HepG2 (cell line): Measurements from ENCODE around the gene ERMAP. TPM values are rescaled to one million over a fixed set of nuclear protein-coding genes. Genes with fewer than 3 reads are reported as not detected.

Source experiments
- ATAC-seq: fragments of 200-7000 bp; cut with Tn5 transposase; 3 replicates; pipeline ENCODE4 v1.9.1; 2020; ENCODE audit warnings: mild to moderate bottlenecking, moderate library complexity
- BruUV-seq: library from RNA; stranded (reverse); fragments of 400-500 nt; replicated peaks from 2 replicates; lab custom pipeline; 2021; lab: Mats Ljungman, UMichigan
- CTCF ChIA-PET: fragments of 300-600 bp; formaldehyde crosslinking; extraction: SDS; loops from one replicate; lab custom pipeline; 2021; ENCODE audit warnings: low total read pairs, inconsistent platforms, low intra/inter-chr PET ratio; lab: Yijun Ruan, JAX
- POLR2A ChIA-PET: fragments of 350-600 bp; sonication (Branson Sonifier 250); formaldehyde crosslinking; loops from one replicate; lab custom pipeline; 2020; ENCODE audit warnings: antibody characterized with exemption, inconsistent platforms; lab: Yijun Ruan, JAX
- DNase-seq: peaks from one replicate; pipeline ENCODE4 v3.0.0-alpha.2; 2015; ENCODE audit warnings: low spot score
- FAIRE-seq: peaks from 3 replicates; lab custom pipeline; 2011; peaks lifted over from hg19 to GRCh38; lab: Jason Lieb, UNC
- H2AFZ ChIP-seq: one replicate; pipeline ENCODE4 v1.6.1; 2011; ENCODE audit warnings: low read length, inconsistent platforms
- H3K27ac ChIP-seq: fragments of 300-600 bp; 3 replicates; pipeline ENCODE4 v1.8.0; 2011; ENCODE audit warnings: mixed run types, mild to moderate bottlenecking, mixed read lengths, low read length, inconsistent platforms; ENCODE audit not compliant: insufficient read depth; ENCODE audit errors: extremely low read length
- H3K27me3 ChIP-seq, 2 experiments: fragments of 200-600 bp in 1 of 2; 2 replicates in 1 of 2; 3 replicates in 1 of 2; pipeline versions ENCODE4 v1.6.0 to v1.8.0; 2011; ENCODE audit warnings: low read length in 2 of 2, mild to moderate bottlenecking in 2 of 2, moderate library complexity in 2 of 2, inconsistent platforms in 1 of 2; ENCODE audit not compliant: insufficient read depth in 2 of 2, control insufficient read depth in 1 of 2
- H3K36me3 ChIP-seq, 2 experiments: fragments of 200-600 bp in 1 of 2; replicated peaks in 1 of 2; 2 replicates in 1 of 2; 3 replicates in 1 of 2; pipeline versions ENCODE4 v1.5.1 to v1.8.0; 2011; ENCODE audit warnings: low read length in 2 of 2, inconsistent platforms in 1 of 2; ENCODE audit not compliant: insufficient read depth in 2 of 2, control insufficient read depth in 1 of 2
- H3K4me1 ChIP-seq: 2 replicates; pipeline ENCODE4 v1.5.1; 2012; ENCODE audit warnings: low read length, inconsistent platforms; ENCODE audit not compliant: insufficient read depth
- H3K4me2 ChIP-seq: 2 replicates; pipeline ENCODE4 v1.6.0; 2011; ENCODE audit warnings: low read depth, low read length, inconsistent platforms
- H3K4me3 ChIP-seq, 3 experiments: fragments of 200-600 bp in 1 of 3; sonication (generic), shearing (Covaris generic) in 1 of 3; replicated peaks in 1 of 3; 2 replicates each; pipeline ENCODE4 v1.5.1; 2011 to 2016; ENCODE audit warnings: low read length in 3 of 3, inconsistent platforms in 2 of 3, low read depth in 2 of 3, mild to moderate bottlenecking in 2 of 3, control low read depth in 1 of 3, mixed read lengths in 1 of 3; ENCODE audit not compliant: insufficient read depth in 1 of 3
- H3K79me2 ChIP-seq: one replicate; pipeline ENCODE4 v1.6.1; 2011; ENCODE audit warnings: low read length, inconsistent platforms; ENCODE audit not compliant: insufficient read depth
- H3K9ac ChIP-seq: 2 replicates; pipeline ENCODE4 v1.6.0; 2011; ENCODE audit warnings: mild to moderate bottlenecking, low read depth, low read length, inconsistent platforms; ENCODE audit not compliant: insufficient read depth
- H3K9me3 ChIP-seq: 2 replicates; pipeline ENCODE4 v1.5.1; 2012; ENCODE audit warnings: mild to moderate bottlenecking, low read length
- H4K20me1 ChIP-seq: 2 replicates; pipeline ENCODE4 v1.6.0; 2011; ENCODE audit warnings: inconsistent platforms, mild to moderate bottlenecking, low read length, moderate library complexity; ENCODE audit not compliant: insufficient read depth
- CHD4 ChIP-seq: fragments of 200-600 bp; sonication (generic); IDR thresholded peaks from 2 replicates; pipeline ENCODE4 v1.7.0; 2017; ENCODE audit warnings: mild to moderate bottlenecking, low read length, borderline replicate concordance
- HMG20A ChIP-seq: IDR thresholded peaks from 2 replicates; pipeline ENCODE4 v1.6.1; 2016; ENCODE audit warnings: borderline replicate concordance
- MAFG ChIP-seq: sonication (generic); formaldehyde crosslinking; IDR thresholded peaks from 2 replicates; pipeline ENCODE4 v1.5.1; 2020; ENCODE audit warnings: mild to moderate bottlenecking, missing genetic modification reagents
- NR2C2 ChIP-seq: sonication (generic); formaldehyde crosslinking; IDR thresholded peaks from 2 replicates; pipeline ENCODE4 v1.4.0; 2020; ENCODE audit warnings: missing genetic modification reagents, mild to moderate bottlenecking, moderate library complexity, borderline replicate concordance
- POLR2AphosphoS5 ChIP-seq: IDR thresholded peaks from 2 replicates; pipeline ENCODE4 v1.6.1; 2012; ENCODE audit warnings: low read depth, low read length
- SKI ChIP-seq: fragments of 450-650 bp; IDR thresholded peaks from one replicate; pipeline ENCODE4 v1.6.1; 2018; ENCODE audit warnings: mild to moderate bottlenecking; ENCODE audit not compliant: partially characterized antibody
- SMARCC2 ChIP-seq: fragments of 450-650 bp; IDR thresholded peaks from 2 replicates; pipeline ENCODE4 v1.6.1; 2017; ENCODE audit warnings: antibody characterized with exemption, mild to moderate bottlenecking
- SP2 ChIP-seq: sonication (generic); formaldehyde crosslinking; IDR thresholded peaks from 2 replicates; pipeline ENCODE4 v1.5.1; 2020; ENCODE audit warnings: mild to moderate bottlenecking, missing genetic modification reagents
- STAG1 ChIP-seq: sonication (generic); formaldehyde crosslinking; IDR thresholded peaks from 2 replicates; pipeline ENCODE4 v1.4.0; 2020; ENCODE audit warnings: missing genetic modification reagents
- TBP ChIP-seq: sonication (generic); formaldehyde crosslinking; IDR thresholded peaks from 2 replicates; pipeline ENCODE4 v1.5.0; 2020; ENCODE audit warnings: missing genetic modification reagents
- ZBTB3 ChIP-seq: sonication (generic); formaldehyde crosslinking; IDR thresholded peaks from 2 replicates; pipeline ENCODE4 v1.4.0; 2020; ENCODE audit warnings: low read depth, mild to moderate bottlenecking, moderate library complexity, missing genetic modification reagents, borderline replicate concordance
- ZKSCAN5 ChIP-seq: sonication (generic); formaldehyde crosslinking; IDR thresholded peaks from 2 replicates; pipeline ENCODE4 v1.5.1; 2020; ENCODE audit warnings: mild to moderate bottlenecking, missing genetic modification reagents
- ZNF557 ChIP-seq: sonication (generic); formaldehyde crosslinking; IDR thresholded peaks from 2 replicates; pipeline ENCODE4 v1.4.0; 2020; ENCODE audit warnings: missing genetic modification reagents
- ZNF816 ChIP-seq: sonication (generic); formaldehyde crosslinking; IDR thresholded peaks from 2 replicates; pipeline ENCODE4 v1.8.0; 2022; ENCODE audit warnings: missing genetic modification reagents, mild to moderate bottlenecking, borderline replicate concordance
- WGBS: methylation state at CpG from one replicate; pipeline ENCODE4 v1.1.6; 2017; ENCODE audit warnings: low lambda C conversion rate; 5-methylcytosine and 5-hydroxymethylcytosine counted together
- in situ Hi-C: cut with HindIII; loops from 2 replicates; pipeline ENCODE4 v1.10.0; 2017; ENCODE audit warnings: low pct_unique_long_range_greater_than_20kb; ENCODE audit not compliant: extremely low pct_ligation_motif_present
- intact Hi-C: fragments of 100-400 bp; cut with micrococcal nuclease; formaldehyde crosslinking; loops from one replicate; pipeline ENCODE4 v1.10.0; 2022; ENCODE audit not compliant: unreplicated experiment
- polyA plus RNA-seq, 8 experiments: library from polyadenylated mRNA; depleted of rRNA in 3 of 8; stranded (reverse) in 7 of 8; unstranded in 1 of 8; fragments of >200 nt; fragmentation: Illumina TruSeq in 4 of 8; extraction: Trizol in 4 of 8; gene quantifications; 2 replicates each; pipeline versions ENCODE4 v1.2.1 to v1.2.3, GENCODE V29; 2011 to 2016; ENCODE audit warnings: low read depth in 4 of 8, missing spikeins in 1 of 8, mixed read lengths in 1 of 8; ENCODE audit not compliant: insufficient read depth in 1 of 8
- total RNA-seq, 5 experiments: library from RNA; depleted of rRNA; stranded (reverse); fragments of >200 nt; fragmentation: Illumina TruSeq; extraction: Trizol; gene quantifications; 2 replicates each; pipeline ENCODE4 v1.2.3, GENCODE V29; 2016; ENCODE audit warnings: low read depth in 1 of 5

ERMAP gene
- total and polyA plus RNA-seq, 2 of the 13 experiments (the other 11 are each of a cell fraction or from before 2014, with no cell fraction given), result 2.2 to 4.4 TPM

GRCh38 chr1:42806171-42806570 is 10.8 kb upstream of the ERMAP start (continued):
- no peak for TF ChIP-seq CHD4
- no peak for TF ChIP-seq ZBTB3
- no peak for TF ChIP-seq SP2 (CRISPR knock-in tag)
- TF ChIP-seq, all 625 proteins: peak for 0

- Histone ChIP-seq H3K4me2 (no peak overlapping the region), H3K4me1 (no peaks in the 10 kb centered on the region), H3K36me3 (peaks cover 2 to 4% of the 10 kb centered on the region in 2 experiments; a peak in 2 of 5 replicates), H4K20me1 (no peaks in the 10 kb centered on the region), H2AFZ (no peak overlapping the region), H3K27ac (no peak overlapping the region), H3K27me3 (no peaks in the 10 kb centered on the region; a peak in 1 of 5 replicates), H3K9ac (no peak overlapping the region), H3K4me3 (no peak overlapping the region), H3K79me2 (no peaks in the 10 kb centered on the region), H3K9me3 (no peaks in the 10 kb centered on the region)
- no peak for DNase-seq
- no peak for TF ChIP-seq STAG1 (CRISPR knock-in tag)
- no peak for TF ChIP-seq SKI
- TF ChIP-seq HMG20A (CRISPR knock-in tag), result no peak
- TF ChIP-seq NR2C2 (CRISPR knock-in tag), result no peak
- no peak for TF ChIP-seq TBP (CRISPR knock-in tag)
- TF ChIP-seq POLR2AphosphoS5, result no peak
- TF ChIP-seq SMARCC2, result no peak
- no peak for TF ChIP-seq MAFG
- no peak for TF ChIP-seq ZNF557 (CRISPR knock-in tag)
- no peak for TF ChIP-seq ZNF816 (CRISPR knock-in tag)
- TF ChIP-seq ZKSCAN5 (CRISPR knock-in tag), result no peak
- no TSS peak for BruUV-seq
- intact Hi-C loops (no loop called here), in situ Hi-C loops (no loop called here)
- CTCF ChIA-PET, result no interaction called here
- 93% methylated on average over 5 of the region's 5 CpGs for WGBS
- POLR2A ChIA-PET, result no interaction called here
- FAIRE-seq, result no peak
- no peak for ATAC-seq
Measured at GRCh38 chr1:42806593-42806992, 10.3 kb upstream of the ERMAP start.
